Right renal cortex interstitium (tissue), 3 donors: Measurements from ENCODE around the gene NTSR2. TPM values are rescaled to one million over a fixed set of nuclear protein-coding genes. Genes with fewer than 3 reads are reported as not detected.
"Not testable (repeated sequence)": the region's sequence is repeated elsewhere in the genome, so short reads cannot be mapped to it uniquely, and the experiment has no call there.

Experiments
- DNase-seq, 3 donors: peaks; one replicate each; pipeline ENCODE4 v3.0.0-alpha.2; 2013; ENCODE audit warnings: low read depth in 3 of 3, low spot score in 2 of 3
- polyA plus RNA-seq, 3 donors: library from polyadenylated mRNA; unstranded; fragments of 120-200 nt; gene quantifications; one replicate each; pipeline ENCODE4 v1.2.1, GENCODE V29; 2013; ENCODE audit not compliant: insufficient read length in 3 of 3

The NTSR2 gene
- polyA plus RNA-seq, 3 donors, result not detected

- no peak for DNase-seq
These were observed 10.3 kb upstream of the NTSR2 start for GRCh38 chr2:11680182-11680900.

GRCh38 chr2:11679486-11680181, 9.6 kb upstream of the NTSR2 start:
- no peak for DNase-seq

GRCh38 chr2:11679016-11679415, 9.0 kb upstream of the NTSR2 start:
- no peak for DNase-seq

GRCh38 chr2:11678306-11678960, 8.4 kb upstream of the NTSR2 start:
- no peak for DNase-seq

GRCh38 chr2:11677136-11678055, 7.4 kb upstream of the NTSR2 start:
- DNase-seq, result no peak

GRCh38 chr2:11676640-11677039, 6.6 kb upstream of the NTSR2 start:
- DNase-seq, result no peak

- DNase-seq, result no peak
These were observed 5.6 kb upstream of the NTSR2 start for GRCh38 chr2:11675423-11676112.

- DNase-seq, result no peak
These were observed 5.0 kb upstream of the NTSR2 start for GRCh38 chr2:11674983-11675382.

GRCh38 chr2:11672407-11672806, 2.4 kb upstream of the NTSR2 start:
- no peak for DNase-seq

- no peak for DNase-seq
These were observed 1.9 kb downstream of the NTSR2 start for GRCh38 chr2:11667866-11668637.

- DNase-seq, result no peak
These were observed 2.8 kb downstream of the NTSR2 start for GRCh38 chr2:11667194-11667593.

- no peak for DNase-seq
These were observed 4.3 kb downstream of the NTSR2 start for GRCh38 chr2:11665510-11666362.

- no peak for DNase-seq
These were observed 5.0 kb downstream of the NTSR2 start for GRCh38 chr2:11665028-11665427.

GRCh38 chr2:11663427-11663826, 6.6 kb downstream of the NTSR2 start:
- DNase-seq, result no peak

- no peak for DNase-seq
These were observed 7.1 kb downstream of the NTSR2 start for GRCh38 chr2:11662882-11663281.

- DNase-seq, result no peak
These were observed 8.0 kb downstream of the NTSR2 start for GRCh38 chr2:11661891-11662435.

GRCh38 chr2:11660396-11660795, 9.6 kb downstream of the NTSR2 start:
- DNase-seq, result not testable (repeated sequence)

- DNase-seq, result no peak
These were observed 10.1 kb downstream of the NTSR2 start for GRCh38 chr2:11659851-11660250.
